GM19395 (cell line): ENCODE measurements around the gene TLCD3A.
"Not testable (repeated sequence)": the region's sequence is repeated elsewhere in the genome, so short reads cannot be mapped to it uniquely, and the experiment has no call there.

Experiments
- ATAC-seq: cut with Tn5 transposase; IDR thresholded peaks from one replicate; pipeline ENCODE4 v1.9.1; 2021; ENCODE audit warnings: mild to moderate bottlenecking, moderate library complexity; ENCODE audit not compliant: unreplicated experiment

The TLCD3A gene

DNA sequence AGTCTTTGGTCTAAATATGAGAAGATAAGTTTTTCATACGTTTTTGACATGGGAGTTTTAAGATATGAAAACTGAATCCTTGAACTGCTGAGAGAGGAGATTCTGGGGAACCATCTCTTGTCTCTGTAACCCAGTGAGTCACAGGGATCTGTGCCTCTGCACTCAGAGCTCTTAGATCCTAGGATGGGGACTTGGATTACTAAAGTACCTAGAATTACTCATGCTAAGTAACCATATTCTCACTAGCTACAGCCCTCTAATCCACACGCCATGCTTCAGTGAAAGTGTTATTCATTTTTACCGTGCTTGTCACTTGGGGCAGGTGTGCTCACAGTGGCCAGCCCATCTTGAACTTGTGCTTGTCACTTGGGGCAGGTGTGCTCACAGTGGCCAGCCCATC lies 51.7 kb downstream of the TLCD3A start:
- ATAC-seq: no peak

DNA sequence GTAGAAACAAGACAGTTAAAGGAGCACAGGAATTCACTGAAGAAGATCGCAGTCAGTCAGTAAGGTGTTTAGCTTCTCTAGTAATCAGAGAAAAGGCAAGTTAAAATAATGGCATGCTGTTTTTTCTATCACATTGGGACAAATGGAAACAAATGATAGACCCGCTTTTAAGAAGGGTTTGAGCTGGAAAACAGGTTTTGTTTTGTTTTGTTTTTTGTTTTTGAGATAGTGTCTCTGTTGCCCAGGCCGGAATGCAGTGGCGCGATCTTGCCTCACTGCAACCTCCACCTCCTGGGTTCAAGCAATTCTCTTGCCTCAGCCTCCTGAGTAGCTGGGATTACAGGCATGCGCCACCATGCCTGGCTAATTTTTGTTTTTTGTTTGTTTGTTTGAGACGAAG lies 53.5 kb downstream of the TLCD3A start:
- not testable (repeated sequence) for ATAC-seq

DNA sequence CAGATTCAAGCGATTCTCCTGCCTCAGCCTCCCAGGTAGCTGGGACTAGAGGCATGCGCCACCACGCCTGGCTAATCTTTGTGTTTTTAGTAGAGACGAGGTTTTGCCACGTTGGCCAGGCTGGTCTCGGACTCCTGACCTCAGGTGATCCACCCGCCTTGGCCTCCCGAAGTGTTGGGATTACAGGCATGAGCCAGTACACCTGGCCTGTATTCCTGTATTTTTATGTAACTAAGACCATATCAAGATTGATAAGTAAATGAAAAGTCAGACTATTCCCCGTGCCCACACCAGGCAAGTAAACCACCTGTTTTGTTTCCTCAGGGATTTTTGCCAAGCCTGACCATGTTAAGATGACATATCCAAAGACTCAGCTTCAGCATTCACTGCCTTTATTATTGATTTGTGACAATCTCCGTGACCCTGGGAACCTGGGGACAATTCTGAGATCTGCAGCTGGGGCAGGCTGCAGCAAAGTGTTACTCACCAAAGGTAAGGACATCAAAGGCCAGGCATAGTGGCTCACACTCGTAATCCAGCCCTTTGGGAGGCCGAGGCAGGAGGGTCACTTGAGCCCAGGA lies 55.3 kb downstream of the TLCD3A start:
- no peak for ATAC-seq

DNA sequence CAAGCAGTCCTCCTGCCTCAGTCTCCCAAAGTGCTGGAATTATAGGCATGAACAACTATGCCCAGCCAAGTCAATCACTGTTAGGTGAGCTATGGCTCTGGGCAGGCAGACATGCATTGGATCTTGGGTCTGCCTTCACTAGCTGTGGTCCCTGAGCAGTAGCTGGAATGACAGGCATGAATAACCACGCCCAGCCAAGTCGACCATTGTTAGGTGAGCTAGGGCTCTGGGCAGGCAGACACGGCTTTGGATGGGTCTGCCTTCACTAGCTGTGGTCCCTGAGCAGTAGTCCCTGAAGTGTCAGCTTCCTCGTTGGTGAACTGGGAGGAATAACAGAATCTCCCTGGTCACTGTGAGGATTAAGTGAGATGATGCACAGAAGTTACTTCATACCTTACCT lies 56.2 kb downstream of the TLCD3A start:
- ATAC-seq: no peak

DNA sequence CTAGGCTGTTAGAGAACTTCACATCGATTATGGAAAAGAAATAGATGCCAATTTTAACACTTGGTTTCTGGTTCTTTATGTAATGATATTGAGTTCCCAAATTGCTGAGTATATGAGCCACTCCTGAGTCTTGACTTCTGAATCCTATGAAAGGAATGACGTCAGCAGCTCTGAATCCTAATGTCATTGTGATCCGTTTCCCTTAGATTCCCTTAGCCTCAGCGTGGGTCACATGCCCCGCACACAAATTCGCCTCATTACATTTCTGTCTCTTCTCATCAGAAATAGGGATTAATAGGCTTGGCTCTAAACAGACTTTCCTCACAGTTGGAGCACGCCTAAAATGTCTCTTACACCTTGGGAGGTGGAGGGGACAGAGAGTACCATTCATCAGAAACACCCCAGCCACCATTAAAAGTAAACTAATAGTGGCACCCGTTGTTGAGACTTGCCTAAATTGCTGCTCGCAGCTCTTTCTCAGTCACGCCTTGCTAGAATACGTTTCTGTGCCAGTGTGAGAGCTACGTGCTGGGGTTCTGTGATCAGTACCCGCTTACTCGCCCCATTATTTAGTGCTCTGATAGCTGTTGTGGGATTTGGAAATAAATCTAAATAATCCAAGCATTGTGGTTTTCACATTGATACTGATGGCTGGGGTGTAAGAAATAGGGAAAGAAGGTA lies 56.9 kb downstream of the TLCD3A start:
- no peak for ATAC-seq

DNA sequence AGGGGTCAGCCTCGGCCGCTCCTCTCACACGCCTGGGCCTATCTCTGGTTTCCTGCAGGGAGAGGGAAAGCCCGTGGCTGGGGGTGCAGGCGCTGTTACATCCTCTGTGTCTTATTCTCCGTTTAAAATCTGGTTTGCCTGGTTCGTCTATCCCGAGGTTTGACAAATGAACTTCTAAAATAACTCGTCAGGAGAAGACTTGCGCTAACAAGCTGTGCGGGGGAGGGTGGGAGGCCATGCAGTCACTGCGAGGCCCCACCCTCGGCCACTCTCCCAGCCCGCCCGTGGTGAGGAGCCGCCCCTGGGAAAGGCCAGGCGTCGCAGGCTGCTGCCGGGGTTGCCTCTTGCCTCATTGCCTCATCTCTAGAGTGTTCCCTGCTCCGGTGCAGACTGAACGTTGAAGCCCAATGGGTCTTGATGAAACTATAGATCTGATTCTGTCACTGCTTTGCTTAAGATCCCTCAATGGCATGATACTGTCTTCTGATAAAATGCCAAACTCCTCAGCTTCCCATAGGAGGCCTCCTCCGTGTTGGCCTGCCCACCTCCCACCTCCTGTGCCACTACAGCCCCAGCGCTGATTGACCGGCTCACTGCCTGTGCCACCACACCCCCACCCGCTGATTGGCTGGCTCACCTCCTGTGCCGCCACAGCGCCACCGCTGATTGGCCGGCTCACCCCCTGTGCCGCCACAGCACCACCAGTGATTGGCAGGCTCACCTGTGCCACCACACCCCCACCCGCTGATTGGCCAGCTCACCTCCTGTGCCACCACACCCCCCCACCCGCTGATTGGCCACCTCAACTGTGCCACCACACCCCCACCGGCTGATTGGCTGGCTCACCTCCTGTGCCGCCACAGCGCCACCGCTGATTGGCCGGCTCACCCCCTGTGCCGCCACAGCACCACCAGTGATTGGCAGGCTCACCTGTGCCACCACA lies 57.8 kb downstream of the TLCD3A start:
- ATAC-seq: not testable (repeated sequence)

DNA sequence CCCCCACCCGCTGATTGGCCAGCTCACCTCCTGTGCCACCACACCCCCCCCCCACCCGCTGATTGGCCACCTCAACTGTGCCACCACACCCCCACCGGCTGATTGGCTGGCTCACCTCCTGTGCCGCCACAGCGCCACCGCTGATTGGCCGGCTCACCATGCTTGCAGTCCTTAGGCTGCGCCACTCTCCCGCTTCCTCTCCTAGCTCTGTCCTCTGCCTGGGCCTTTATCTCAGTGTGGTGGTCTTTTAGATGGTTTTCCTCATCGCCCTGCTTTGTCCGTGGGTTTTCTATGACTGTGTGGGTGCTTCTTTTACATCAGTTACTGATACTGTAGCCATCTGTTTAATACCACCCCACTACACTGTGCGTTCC lies 58.5 kb downstream of the TLCD3A start:
- ATAC-seq: not testable (repeated sequence)

DNA sequence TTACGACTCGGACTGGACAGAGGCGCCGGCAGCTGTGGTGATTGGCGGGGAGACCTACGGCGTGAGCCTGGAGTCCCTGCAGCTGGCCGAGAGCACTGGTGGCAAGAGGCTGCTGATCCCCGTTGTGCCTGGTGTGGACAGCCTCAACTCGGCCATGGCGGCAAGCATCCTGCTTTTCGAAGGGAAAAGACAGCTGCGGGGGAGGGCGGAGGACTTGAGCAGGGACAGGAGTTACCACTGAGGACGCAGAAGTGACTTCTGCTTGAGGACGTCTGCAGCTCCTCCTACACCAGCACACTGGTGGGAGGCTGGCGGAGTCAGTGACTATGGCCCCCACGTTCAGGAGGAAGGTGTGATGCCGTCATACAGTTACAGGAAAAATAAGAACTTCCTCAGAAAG lies 59.4 kb downstream of the TLCD3A start:
- ATAC-seq: no peak

DNA sequence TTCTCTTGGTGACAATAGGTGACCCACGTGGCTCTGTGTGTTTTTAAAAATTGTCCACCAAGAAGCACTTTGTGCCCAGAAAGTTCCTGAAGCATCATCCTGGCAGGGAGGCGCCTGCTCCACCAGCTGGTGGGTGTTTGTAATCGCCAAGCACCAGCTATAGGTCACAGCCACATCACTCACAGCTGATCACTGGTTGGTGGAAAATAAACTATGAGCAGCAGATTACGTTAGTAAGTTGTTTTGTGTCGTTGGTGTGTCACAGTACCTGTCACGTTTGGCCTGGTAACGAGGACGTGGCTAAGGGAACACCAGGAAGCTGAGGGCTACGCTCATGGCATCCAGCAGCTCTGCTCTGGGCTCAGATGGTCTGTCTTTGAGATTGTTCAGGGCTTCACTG lies 59.9 kb downstream of the TLCD3A start:
- ATAC-seq: no peak
